ENCODE results near the gene ITIH1. TPM values are rescaled to one million over a fixed set of nuclear protein-coding genes. Genes with fewer than 3 reads are reported as not detected.
A peak's percentile ranks its signal among the peaks of the same experiment; 100 is the strongest.

Gene ITIH1
- total RNA-seq, 1 experiment from 2014 or later: not detected

DNA sequence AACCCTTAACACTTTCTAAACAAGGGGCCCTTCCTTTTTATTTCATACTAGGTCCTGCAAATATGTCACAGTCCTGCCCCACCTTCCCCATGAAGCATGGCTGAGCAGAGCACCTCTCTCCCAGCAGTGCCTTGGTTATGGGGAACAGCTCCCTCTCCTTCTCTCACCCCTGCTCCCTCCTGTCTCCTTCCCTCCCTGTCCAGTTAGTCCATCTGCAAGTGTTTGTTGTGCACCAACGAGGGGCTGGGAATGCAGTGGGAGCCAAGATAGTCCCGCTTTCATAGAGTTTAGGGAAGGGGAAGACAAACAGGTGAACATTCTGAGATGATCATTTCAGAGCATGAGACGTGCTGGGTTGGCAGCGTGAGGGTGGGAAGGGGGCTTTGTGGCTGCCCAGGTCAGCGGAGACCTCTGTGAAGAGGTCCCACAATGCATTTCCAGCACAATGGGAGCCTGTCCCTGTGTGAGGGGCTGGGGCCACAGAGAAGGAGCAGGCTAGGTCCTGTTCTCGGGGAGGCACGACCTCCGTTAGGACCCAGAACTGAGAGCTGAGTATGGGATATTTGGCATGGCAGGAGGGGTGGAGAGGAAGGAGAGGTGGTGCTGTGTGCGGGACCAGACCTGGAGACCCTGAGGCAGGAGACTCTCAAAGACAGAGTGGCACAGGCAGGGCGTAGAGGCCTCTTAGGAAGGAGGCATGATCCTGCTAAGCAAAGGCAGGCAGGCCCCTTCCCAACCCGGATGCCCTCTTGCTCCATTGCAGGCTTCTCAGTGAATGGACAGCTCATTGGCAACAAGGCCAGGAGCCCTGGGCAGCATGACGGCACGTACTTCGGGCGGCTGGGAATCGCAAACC, 11.7 kb downstream of the ITIH1 start:
- no peak overlapping the region for H2AK5ac ChIP-seq (ENCODE audit: insufficient read length, low read length)
- no peaks in the 10 kb centered on the region; a peak in 2 of 7 replicates for H3K36me3 Mint-ChIP-seq (ENCODE audit: insufficient read depth in 1 of 3, low read depth in 3 of 3)
- H4K91ac ChIP-seq (ENCODE audit: insufficient read length, low read depth, low read length): no peak overlapping the region
- H3K27ac Mint-ChIP-seq: peak overlapping the region in 2 of 3 experiments; percentile 30 to 42; a peak in 5 of 7 replicates
- H2BK15ac ChIP-seq (ENCODE audit: low read depth, low read length): no peak overlapping the region
- H3K4me1 ChIP-seq (ENCODE audit: insufficient read depth, low read length): no peaks in the 10 kb centered on the region
- no peaks in the 10 kb centered on the region; a peak in 1 of 5 replicates for H3K9me3 Mint-ChIP-seq
- H3K79me1 ChIP-seq (ENCODE audit: insufficient read depth, low read depth, low read length, poor library complexity, severe bottlenecking): no peaks in the 10 kb centered on the region
- no CpG with 5 or more reads among the region's 16 CpGs for WGBS (ENCODE audit: extremely low coverage, insufficient read length, low lambda C conversion rate)
- H3K4me2 ChIP-seq (ENCODE audit: insufficient read depth, insufficient read length, low read length): no peak overlapping the region
- no peak overlapping the region for H2BK120ac ChIP-seq (ENCODE audit: low read depth, low read length, poor library complexity, severe bottlenecking)
- H3K4me1 Mint-ChIP-seq: no peaks in the 10 kb centered on the region
- H3K56ac ChIP-seq (ENCODE audit: insufficient read length, low read depth, low read length): no peak overlapping the region
- H2AFZ ChIP-seq (ENCODE audit: low read length): no peak overlapping the region
- no peak overlapping the region for H3K23ac ChIP-seq (ENCODE audit: insufficient read length, low read depth, low read length)
- H2BK20ac ChIP-seq (ENCODE audit: low read depth, low read length, poor library complexity, severe bottlenecking): no peak overlapping the region
- H3K27ac ChIP-seq (ENCODE audit: insufficient read length, low read depth, low read length): no peak overlapping the region
- DNase-seq: no peak
- H2BK12ac ChIP-seq (ENCODE audit: insufficient read length, low read depth, low read length): no peak overlapping the region
- no peaks in the 10 kb centered on the region for H4K20me1 ChIP-seq (ENCODE audit: control insufficient read depth, insufficient read depth, insufficient read length)
- no peak overlapping the region for H4K5ac ChIP-seq (ENCODE audit: insufficient read length, low read depth, low read length)
- H3K14ac ChIP-seq (ENCODE audit: insufficient read depth, low read length): no peak overlapping the region
- H4K8ac ChIP-seq (replicated peaks; ENCODE audit: insufficient read length, low read depth, low read length): no peak overlapping the region
- no peaks in the 10 kb centered on the region for H3K27me3 ChIP-seq (ENCODE audit: insufficient read depth, low read length)
- H3K9me3 ChIP-seq (ENCODE audit: control insufficient read depth, low read depth, low read length): no peaks in the 10 kb centered on the region
- H3K4me3 Mint-ChIP-seq: no peak overlapping the region
- H3K9ac ChIP-seq (ENCODE audit: extremely low read depth, insufficient read length, low read length): no peak overlapping the region
- H3K23me2 ChIP-seq (ENCODE audit: insufficient read length, low read depth, low read length, poor library complexity, severe bottlenecking): no peaks in the 10 kb centered on the region
- no peak overlapping the region for H3K4ac ChIP-seq (ENCODE audit: low read depth, low read length)
- TF ChIP-seq, protein P1, sequence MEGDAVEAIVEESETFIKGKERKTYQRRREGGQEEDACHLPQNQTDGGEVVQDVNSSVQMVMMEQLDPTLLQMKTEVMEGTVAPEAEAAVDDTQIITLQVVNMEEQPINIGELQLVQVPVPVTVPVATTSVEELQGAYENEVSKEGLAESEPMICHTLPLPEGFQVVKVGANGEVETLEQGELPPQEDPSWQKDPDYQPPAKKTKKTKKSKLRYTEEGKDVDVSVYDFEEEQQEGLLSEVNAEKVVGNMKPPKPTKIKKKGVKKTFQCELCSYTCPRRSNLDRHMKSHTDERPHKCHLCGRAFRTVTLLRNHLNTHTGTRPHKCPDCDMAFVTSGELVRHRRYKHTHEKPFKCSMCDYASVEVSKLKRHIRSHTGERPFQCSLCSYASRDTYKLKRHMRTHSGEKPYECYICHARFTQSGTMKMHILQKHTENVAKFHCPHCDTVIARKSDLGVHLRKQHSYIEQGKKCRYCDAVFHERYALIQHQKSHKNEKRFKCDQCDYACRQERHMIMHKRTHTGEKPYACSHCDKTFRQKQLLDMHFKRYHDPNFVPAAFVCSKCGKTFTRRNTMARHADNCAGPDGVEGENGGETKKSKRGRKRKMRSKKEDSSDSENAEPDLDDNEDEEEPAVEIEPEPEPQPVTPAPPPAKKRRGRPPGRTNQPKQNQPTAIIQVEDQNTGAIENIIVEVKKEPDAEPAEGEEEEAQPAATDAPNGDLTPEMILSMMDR (conservative IDR thresholded peaks at IDR 0.05): no peak
- H3T11ph ChIP-seq (ENCODE audit: low read length): no peak overlapping the region
- no peaks in the 10 kb centered on the region for H3K79me2 ChIP-seq (ENCODE audit: insufficient read depth, low read length)
- no peak overlapping the region for H3K18ac ChIP-seq (ENCODE audit: insufficient read length, low read depth, low read length)
- H3K27me3 Mint-ChIP-seq (ENCODE audit: low read depth): peaks cover 2% of the 10 kb centered on the region
- H2BK5ac ChIP-seq (ENCODE audit: insufficient read length, low read length): no peak overlapping the region
